Kidney epithelial cell (primary cell): ENCODE results near the gene CIB1. TPM values are rescaled to one million over a fixed set of nuclear protein-coding genes. Genes with fewer than 3 reads are reported as not detected.
"Not testable (repeated sequence)": the region's sequence is repeated elsewhere in the genome, so short reads cannot be mapped to it uniquely, and the experiment has no call there.

Source experiments
- DNase-seq: peaks from one replicate; pipeline ENCODE4 v3.0.0-alpha.2; 2010; ENCODE audit warnings: low read depth
- H3K27me3 ChIP-seq: 2 replicates; pipeline ENCODE4 v1.6.0; 2011; ENCODE audit warnings: low read length; ENCODE audit not compliant: control insufficient read depth, insufficient read depth
- H3K36me3 ChIP-seq: 2 replicates; pipeline ENCODE4 v1.5.1; 2011; ENCODE audit warnings: low read length; ENCODE audit not compliant: control insufficient read depth, insufficient read depth
- H3K4me3 ChIP-seq: 2 replicates; pipeline ENCODE4 v1.5.1; 2011; ENCODE audit warnings: low read depth, mild to moderate bottlenecking, control low read depth, low read length
- CTCF ChIP-seq: IDR thresholded peaks from 2 replicates; pipeline ENCODE4 v1.5.1; 2011; ENCODE audit warnings: mild to moderate bottlenecking, moderate library complexity, low read length, control low read depth, inconsistent platforms; ENCODE audit not compliant: insufficient read depth, poor library complexity, severe bottlenecking
- total RNA-seq: library from RNA; depleted of rRNA; stranded (reverse); fragments of >200 nt; gene quantifications from 2 replicates; pipeline ENCODE4 v1.2.3, GENCODE V29; 2015

CIB1 gene
- total RNA-seq, 1 donor from 2014 or later = 33.6 TPM

- DNase-seq = no peak
- no peak for TF ChIP-seq CTCF
- H3K4me3 ChIP-seq = no peak overlapping the region
- H3K36me3 ChIP-seq = peaks cover 1% of the 10 kb centered on the region
- no peaks in the 10 kb centered on the region for H3K27me3 ChIP-seq
Measured at GRCh38 chr15:90190606-90191343, 43.0 kb downstream of the CIB1 start.

- DNase-seq = no peak
- Histone ChIP-seq H3K36me3 (peaks cover 1% of the 10 kb centered on the region), H3K4me3 (no peak overlapping the region), H3K27me3 (no peaks in the 10 kb centered on the region)
- no peak for TF ChIP-seq CTCF
Measured at GRCh38 chr15:90189781-90190467, 43.8 kb downstream of the CIB1 start.

- no peak for TF ChIP-seq CTCF
- Histone ChIP-seq H3K36me3 (peaks cover 1% of the 10 kb centered on the region), H3K27me3 (no peaks in the 10 kb centered on the region), H3K4me3 (no peak overlapping the region)
- DNase-seq = no peak
Measured at GRCh38 chr15:90188914-90189748, 44.6 kb downstream of the CIB1 start.

GRCh38 chr15:90188065-90188464, 45.7 kb downstream of the CIB1 start:
- not testable (repeated sequence) for DNase-seq, H3K27me3 ChIP-seq, H3K4me3 ChIP-seq, H3K36me3 ChIP-seq

GRCh38 chr15:90187257-90187868, 46.4 kb downstream of the CIB1 start:
- Histone ChIP-seq H3K27me3 (no peaks in the 10 kb centered on the region), H3K36me3 (no peaks in the 10 kb centered on the region), H3K4me3 (no peak overlapping the region)
- TF ChIP-seq CTCF = no peak
- no peak for DNase-seq
